ENCODE results near the gene HPSE. TPM values are rescaled to one million over a fixed set of nuclear protein-coding genes. Genes with fewer than 3 reads are reported as not detected.

HPSE gene
- total and polyA plus RNA-seq, 2 of the 13 experiments (the other 11 are each of a cell fraction or from before 2014, with no cell fraction given) = not detected

DNA sequence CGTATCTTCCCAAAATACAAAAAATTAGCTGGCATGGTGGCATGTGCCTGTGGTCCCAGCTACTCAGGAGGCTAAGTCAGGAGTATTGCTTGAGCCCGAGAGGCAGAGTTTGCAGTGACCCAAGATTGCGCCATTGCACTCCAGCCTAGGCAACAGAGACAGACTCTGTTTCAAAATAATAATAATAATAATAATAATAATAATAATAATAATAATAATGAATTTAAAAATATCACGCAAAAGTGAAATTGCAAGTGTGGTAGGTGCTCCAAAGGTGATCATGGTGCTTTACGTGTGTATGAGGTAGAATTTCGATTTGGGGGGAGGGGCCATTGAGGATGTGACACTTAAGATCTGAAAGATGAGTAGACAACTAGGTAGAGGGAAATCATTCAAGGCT lies 4.9 kb upstream of the HPSE start (continued):
- no peak for TF ChIP-seq ZBTB2 (CRISPR knock-in tag; IDR thresholded peaks at IDR 0.05; ENCODE audit: low read depth)
- no peak for TF ChIP-seq ZNF703 (CRISPR knock-in tag; IDR thresholded peaks at IDR 0.05; ENCODE audit: borderline replicate concordance)
- TF ChIP-seq JDP2 (CRISPR knock-in tag; IDR thresholded peaks at IDR 0.05; ENCODE audit: borderline replicate concordance) = no peak

DNA sequence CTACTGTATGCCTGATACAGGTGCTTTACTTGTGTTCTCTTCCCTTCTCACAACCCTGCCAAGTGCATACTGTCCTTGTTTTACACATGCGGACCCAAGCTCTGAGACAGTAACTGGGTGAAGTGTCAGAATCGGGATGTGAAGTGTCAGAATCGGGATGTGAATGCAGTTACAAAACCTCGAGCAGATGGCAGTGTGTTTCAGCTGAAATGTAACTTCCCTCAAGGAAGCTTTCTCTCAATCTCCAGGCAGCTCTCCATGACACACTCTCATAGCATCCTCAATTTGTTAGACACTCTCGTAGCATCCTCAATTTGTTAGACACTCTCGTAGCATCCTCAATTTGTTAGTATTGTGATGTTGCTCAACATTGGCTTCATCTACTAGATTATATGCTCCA lies 1.1 kb upstream of the HPSE start:
- Histone ChIP-seq H3K4me3 (replicated peaks in 1 of 3; ENCODE audit: insufficient read depth in 1 of 3, low read depth in 2 of 3, low read length in 3 of 3) (no peak overlapping the region), H2AFZ (ENCODE audit: low read length) (no peak overlapping the region)
- POLR2A ChIA-PET = no interaction called here

DNA sequence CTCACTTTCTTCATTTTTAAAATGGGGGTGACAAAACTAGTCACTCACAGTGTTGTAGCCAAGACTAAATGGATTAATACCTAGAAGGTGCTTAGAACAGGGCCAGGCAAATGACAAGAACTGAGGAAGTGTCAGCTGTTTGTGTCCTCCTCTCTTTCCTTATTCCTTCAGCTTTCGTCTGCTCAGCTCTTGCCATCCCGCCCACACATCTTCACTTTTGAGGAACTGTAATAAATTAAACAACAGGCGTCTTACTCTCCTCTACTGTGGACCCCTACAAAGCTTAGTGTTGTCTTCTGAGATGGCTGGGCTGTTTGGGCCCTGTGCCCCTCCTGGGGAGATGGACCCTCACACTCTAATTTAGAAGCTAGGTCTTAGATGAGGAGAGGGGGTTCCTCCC lies 2.7 kb downstream of the HPSE start:
- 26% methylated on average over 3 of the region's 3 CpGs for WGBS (ENCODE audit: low lambda C conversion rate)

More for the DNA sequence above, 1.1 kb upstream of the HPSE start:
- no peak for FAIRE-seq
- no TSS peak for BruUV-seq (replicated peaks)
- Histone ChIP-seq H3K36me3 (replicated peaks in 1 of 2; ENCODE audit: control insufficient read depth in 1 of 2, insufficient read depth in 2 of 2, low read length in 2 of 2) (no peaks in the 10 kb centered on the region), H3K9ac (ENCODE audit: insufficient read depth, low read depth, low read length) (no peak overlapping the region), H3K27me3 (ENCODE audit: control insufficient read depth in 1 of 2, insufficient read depth in 2 of 2, low read length in 2 of 2) (peaks cover 2 to 36% of the 10 kb centered on the region in 2 experiments), H3K4me1 (ENCODE audit: insufficient read depth, low read length) (0 out of 2 replicates have a peak, but pooled peaks cover 7% of the 10 kb centered on the region), H3K27ac (ENCODE audit: extremely low read length, insufficient read depth, low read length) (no peak overlapping the region), H3K4me2 (ENCODE audit: low read depth, low read length) (no peak overlapping the region), H4K20me1 (ENCODE audit: insufficient read depth, low read length) (no peaks in the 10 kb centered on the region), H3K79me2 (ENCODE audit: insufficient read depth, low read length) (no peaks in the 10 kb centered on the region), H3K9me3 (ENCODE audit: low read length) (no peaks in the 10 kb centered on the region)
- intact Hi-C loops (cut with micrococcal nuclease; ENCODE audit: unreplicated experiment) = no loop called here
- ATAC-seq = no peak; the same call in 2 of the 3 replicates
- CTCF ChIA-PET (ENCODE audit: low intra/inter-chr PET ratio, low total read pairs) = no interaction called here
- in situ Hi-C loops (cut with HindIII; ENCODE audit: extremely low pct_ligation_motif_present, low pct_unique_long_range_greater_than_20kb) = no loop called here
- DNase-seq (ENCODE audit: low spot score) = no peak
- TF ChIP-seq ZFP90 (CRISPR knock-in tag; IDR thresholded peaks at IDR 0.05; ENCODE audit: borderline replicate concordance) = no peak
- WGBS (ENCODE audit: low lambda C conversion rate) = 30% methylated on average over 6 of the region's 6 CpGs

More for the DNA sequence above, 2.7 kb downstream of the HPSE start:
- H3K4me3 ChIP-seq (replicated peaks in 1 of 3; ENCODE audit: insufficient read depth in 1 of 3, low read depth in 2 of 3, low read length in 3 of 3) = no peak overlapping the region
- H3K9me3 ChIP-seq (ENCODE audit: low read length) = no peaks in the 10 kb centered on the region
- intact Hi-C loops (cut with micrococcal nuclease; ENCODE audit: unreplicated experiment) = no loop called here
- no peak overlapping the region for H3K27ac ChIP-seq (ENCODE audit: extremely low read length, insufficient read depth, low read length)
- in situ Hi-C loops (cut with HindIII; ENCODE audit: extremely low pct_ligation_motif_present, low pct_unique_long_range_greater_than_20kb) = no loop called here
- ATAC-seq = no peak
- H3K4me2 ChIP-seq (ENCODE audit: low read depth, low read length) = no peak overlapping the region
- ChIA-PET POLR2A (no interaction called here), CTCF (ENCODE audit: low intra/inter-chr PET ratio, low total read pairs) (no interaction called here)
- H2AFZ ChIP-seq (ENCODE audit: low read length) = no peak overlapping the region
- no peaks in the 10 kb centered on the region for H3K79me2 ChIP-seq (ENCODE audit: insufficient read depth, low read length)
- no peak for FAIRE-seq
- H3K36me3 ChIP-seq (replicated peaks in 1 of 2; ENCODE audit: control insufficient read depth in 1 of 2, insufficient read depth in 2 of 2, low read length in 2 of 2) = no peaks in the 10 kb centered on the region
- BruUV-seq (replicated peaks) = no TSS peak
- H3K4me1 ChIP-seq (ENCODE audit: insufficient read depth, low read length) = 0 out of 2 replicates have a peak, but pooled peaks cover 7% of the 10 kb centered on the region
- H4K20me1 ChIP-seq (ENCODE audit: insufficient read depth, low read length) = no peaks in the 10 kb centered on the region
- DNase-seq (ENCODE audit: low spot score) = no peak
- TF ChIP-seq ZNF282 (IDR thresholded peaks at IDR 0.05; ENCODE audit: partially characterized antibody) = no peak
- no peak overlapping the region for H3K9ac ChIP-seq (ENCODE audit: insufficient read depth, low read depth, low read length)
- peaks cover 3 to 36% of the 10 kb centered on the region in 2 experiments for H3K27me3 ChIP-seq (ENCODE audit: control insufficient read depth in 1 of 2, insufficient read depth in 2 of 2, low read length in 2 of 2)

Data from HepG2 (cell line).